HG03571 (cell line): Measurements from ENCODE around the gene FTO.

Experiments used
- ATAC-seq: cut with Tn5 transposase; IDR thresholded peaks from one replicate; pipeline ENCODE4 v1.9.1; 2021; ENCODE audit not compliant: unreplicated experiment

Gene FTO

GRCh38 chr16:54144572-54144947 is 440.6 kb downstream of the FTO start:
- no peak for ATAC-seq

GRCh38 chr16:54145881-54146280 is 441.9 kb downstream of the FTO start:
- no peak for ATAC-seq

GRCh38 chr16:54148974-54149373 is 445.0 kb downstream of the FTO start:
- ATAC-seq, result no peak

GRCh38 chr16:54150861-54151260 is 446.9 kb downstream of the FTO start:
- no peak for ATAC-seq

GRCh38 chr16:54152362-54153239 is 448.6 kb downstream of the FTO start:
- ATAC-seq, result no peak

GRCh38 chr16:54153240-54153934 is 449.4 kb downstream of the FTO start:
- no peak for ATAC-seq

GRCh38 chr16:54156349-54156748 is 452.4 kb downstream of the FTO start:
- ATAC-seq, result no peak

GRCh38 chr16:54158986-54159385 is 455.0 kb downstream of the FTO start:
- no peak for ATAC-seq

GRCh38 chr16:54159490-54160080 is 455.6 kb downstream of the FTO start:
- no peak for ATAC-seq

- no peak for ATAC-seq
Measured at GRCh38 chr16:54160252-54160860, 456.4 kb downstream of the FTO start.

GRCh38 chr16:54160939-54161897 is 457.3 kb downstream of the FTO start:
- ATAC-seq, result no peak

- no peak for ATAC-seq
Measured at GRCh38 chr16:54163197-54163843, 459.4 kb downstream of the FTO start.

- no peak for ATAC-seq
Measured at GRCh38 chr16:54164789-54165173, 460.8 kb downstream of the FTO start.

GRCh38 chr16:54165174-54165911 is 461.4 kb downstream of the FTO start:
- no peak for ATAC-seq

- ATAC-seq, result no peak
Measured at GRCh38 chr16:54165912-54166865, 462.2 kb downstream of the FTO start.

- ATAC-seq, result no peak
Measured at GRCh38 chr16:54169112-54169511, 465.2 kb downstream of the FTO start.

- no peak for ATAC-seq
Measured at GRCh38 chr16:54171626-54172537, 467.9 kb downstream of the FTO start.
